ENCODE data around the gene TLR8.
"Not testable (repeated sequence)": the region's sequence is repeated elsewhere in the genome, so short reads cannot be mapped to it uniquely, and the experiment has no call there.

Gene TLR8

DNA sequence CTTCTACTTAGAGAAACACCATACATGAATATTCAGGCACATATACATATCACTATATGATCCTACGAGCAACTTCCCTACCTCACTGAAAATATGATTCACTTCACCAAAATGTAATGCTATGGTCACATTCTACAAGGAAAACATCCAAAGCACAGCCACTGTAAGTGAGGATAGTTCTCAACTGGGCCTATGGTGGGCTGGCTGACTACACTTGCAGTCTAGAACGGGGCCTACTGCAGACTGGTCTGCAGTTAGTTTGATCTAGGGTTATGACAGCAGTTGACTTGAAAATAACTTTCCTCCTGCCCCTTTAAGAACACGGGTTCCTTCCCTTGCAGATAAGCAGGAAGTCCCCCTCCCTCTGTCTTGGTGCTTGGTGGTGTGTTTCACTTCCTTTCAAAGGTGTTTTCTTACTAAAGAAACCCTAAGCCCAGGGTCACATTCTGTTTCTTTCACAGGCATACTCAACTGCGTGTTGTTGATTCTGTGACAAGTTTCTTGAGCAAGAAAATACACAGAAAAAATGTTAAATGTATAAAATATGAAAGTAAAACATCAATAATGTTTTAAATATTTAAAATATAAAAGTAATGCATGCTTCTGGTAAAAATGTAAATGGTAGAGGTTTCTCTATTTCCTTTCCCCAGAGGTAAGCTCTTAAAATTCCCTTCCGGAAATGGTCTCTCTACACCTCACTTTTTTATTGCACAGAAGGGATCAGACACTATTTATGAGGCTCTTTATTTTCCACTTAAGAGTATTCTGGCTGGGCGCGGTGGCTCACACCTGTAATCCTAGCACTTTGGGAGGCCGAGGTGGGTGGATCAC, 50.5 kb downstream of the TLR8 start:
- no peak for TF ChIP-seq POLR2A (IDR thresholded peaks at IDR 0.05; ENCODE audit: low read depth, low read length)
- FAIRE-seq (no peak), DNase-seq (ENCODE audit: insufficient read length, low spot score) (no peak)

- DNase-seq (ENCODE audit: insufficient read length, low spot score) (no peak), FAIRE-seq (no peak)
- no peak for TF ChIP-seq POLR2A (IDR thresholded peaks at IDR 0.05; ENCODE audit: low read depth, low read length)
Measured at GRCh38 chrX:12958059-12958458, 51.6 kb downstream of the TLR8 start.

- no peak for TF ChIP-seq POLR2A (IDR thresholded peaks at IDR 0.05; ENCODE audit: low read depth, low read length)
- no peak for FAIRE-seq
- DNase-seq (ENCODE audit: insufficient read length, low spot score) = no peak
Measured at GRCh38 chrX:12958461-12958860, 52.0 kb downstream of the TLR8 start.

GRCh38 chrX:12961196-12961718, 54.8 kb downstream of the TLR8 start:
- no peak for FAIRE-seq

GRCh38 chrX:12962041-12962504, 55.7 kb downstream of the TLR8 start:
- DNase-seq (ENCODE audit: insufficient read length, low spot score) (no peak), FAIRE-seq (no peak)
- TF ChIP-seq POLR2A (IDR thresholded peaks at IDR 0.05; ENCODE audit: low read depth, low read length) = no peak

More at GRCh38 chrX:12961196-12961718, 54.8 kb downstream of the TLR8 start:
- no peak for TF ChIP-seq POLR2A (IDR thresholded peaks at IDR 0.05; ENCODE audit: low read depth, low read length)
- DNase-seq (ENCODE audit: insufficient read length, low spot score) = no peak

- FAIRE-seq; DNase-seq (ENCODE audit: insufficient read length, low spot score): not testable (repeated sequence)
Measured at GRCh38 chrX:12963210-12963850, 56.9 kb downstream of the TLR8 start.

DNA sequence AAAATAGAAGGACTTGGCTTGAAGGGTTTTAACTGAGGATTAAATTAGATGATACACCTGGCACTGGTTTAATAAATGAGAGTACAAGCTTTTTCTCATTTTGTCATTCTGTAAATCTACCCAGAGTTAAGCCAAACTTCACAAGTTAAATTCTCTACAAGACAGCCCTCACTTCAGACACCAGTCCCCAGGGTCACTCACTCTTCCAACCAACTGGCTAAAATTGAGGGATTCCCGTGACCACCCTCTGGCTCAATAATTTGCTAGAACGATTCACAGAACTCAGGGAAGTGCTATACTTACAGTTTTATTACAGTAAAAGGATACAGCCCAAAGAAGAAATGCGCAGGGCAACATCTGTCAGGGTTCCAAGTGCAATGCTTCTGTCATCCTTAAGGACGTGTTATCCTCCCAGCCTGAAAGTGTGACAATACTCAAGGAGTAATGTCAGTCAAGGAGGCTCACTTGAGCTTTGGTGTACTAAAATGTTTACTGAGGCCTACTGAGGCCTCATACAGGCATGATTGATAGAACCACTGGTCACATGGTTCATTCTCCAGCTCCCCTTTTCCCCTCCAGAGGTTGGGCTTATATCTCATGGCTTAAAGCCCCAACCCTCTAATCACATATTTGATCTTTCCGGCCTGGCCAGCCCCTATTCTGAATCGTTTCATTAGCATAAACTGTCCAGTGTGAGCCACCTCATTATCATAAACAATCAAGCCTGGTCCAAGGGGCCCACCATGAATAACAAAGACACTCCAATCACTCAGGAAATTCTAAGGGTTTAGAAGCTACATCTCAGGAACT, 58.9 kb downstream of the TLR8 start:
- FAIRE-seq (no peak), DNase-seq (ENCODE audit: insufficient read length, low spot score) (no peak)
- TF ChIP-seq POLR2A (IDR thresholded peaks at IDR 0.05; ENCODE audit: low read depth, low read length) = no peak

DNA sequence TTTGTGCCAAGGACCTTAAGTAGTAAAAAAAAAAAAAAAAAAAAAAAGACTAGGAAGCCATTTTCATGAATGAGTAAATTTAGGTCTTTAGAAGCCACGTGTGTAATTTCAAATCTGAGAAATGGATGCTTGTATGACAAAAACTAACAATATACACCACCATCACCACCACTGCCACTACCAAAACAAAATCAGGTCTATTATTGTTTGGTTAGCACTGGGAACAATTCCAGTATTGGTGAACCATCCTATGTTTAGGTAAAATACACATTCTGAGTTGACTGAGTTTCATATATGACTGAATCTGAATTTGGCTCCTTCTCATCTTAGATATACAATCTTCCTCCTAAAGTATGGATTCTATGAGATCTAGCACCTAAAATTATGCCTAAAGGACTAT, 59.7 kb downstream of the TLR8 start:
- FAIRE-seq (no peak), DNase-seq (ENCODE audit: insufficient read length, low spot score) (no peak)
- no peak for TF ChIP-seq POLR2A (IDR thresholded peaks at IDR 0.05; ENCODE audit: low read depth, low read length)

- DNase-seq (ENCODE audit: insufficient read length, low spot score) (no peak), FAIRE-seq (no peak)
- TF ChIP-seq POLR2A (IDR thresholded peaks at IDR 0.05; ENCODE audit: low read depth, low read length) = no peak
Measured at GRCh38 chrX:12967711-12968465, 61.5 kb downstream of the TLR8 start.

DNA sequence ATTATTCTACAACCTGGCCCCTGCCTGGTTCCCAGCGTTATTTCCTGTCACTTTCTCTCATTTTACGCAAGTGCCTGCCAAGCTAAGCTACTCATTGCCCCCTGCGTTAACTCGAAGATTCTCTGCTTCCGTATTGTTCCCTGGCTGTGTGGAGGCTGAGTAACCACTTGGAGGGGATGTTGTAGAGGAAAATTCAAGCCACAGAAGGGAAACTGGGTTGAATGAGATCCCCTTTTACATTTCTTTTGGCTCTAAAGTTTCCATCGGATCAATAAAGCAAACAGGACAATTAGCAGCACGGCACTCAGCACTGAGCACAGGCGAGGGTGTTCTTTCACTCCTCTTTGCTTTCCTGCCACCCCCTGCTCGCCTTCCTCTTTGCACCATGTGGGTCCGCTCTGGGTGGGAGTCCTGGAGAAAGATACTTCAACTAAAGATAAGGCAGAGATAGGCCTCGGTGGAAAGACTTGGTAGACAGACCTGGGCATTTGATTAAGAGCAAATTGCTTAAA, 64.3 kb downstream of the TLR8 start:
- FAIRE-seq (no peak), DNase-seq (ENCODE audit: insufficient read length, low spot score) (no peak)
- no peak for TF ChIP-seq POLR2A (IDR thresholded peaks at IDR 0.05; ENCODE audit: low read depth, low read length)

DNA sequence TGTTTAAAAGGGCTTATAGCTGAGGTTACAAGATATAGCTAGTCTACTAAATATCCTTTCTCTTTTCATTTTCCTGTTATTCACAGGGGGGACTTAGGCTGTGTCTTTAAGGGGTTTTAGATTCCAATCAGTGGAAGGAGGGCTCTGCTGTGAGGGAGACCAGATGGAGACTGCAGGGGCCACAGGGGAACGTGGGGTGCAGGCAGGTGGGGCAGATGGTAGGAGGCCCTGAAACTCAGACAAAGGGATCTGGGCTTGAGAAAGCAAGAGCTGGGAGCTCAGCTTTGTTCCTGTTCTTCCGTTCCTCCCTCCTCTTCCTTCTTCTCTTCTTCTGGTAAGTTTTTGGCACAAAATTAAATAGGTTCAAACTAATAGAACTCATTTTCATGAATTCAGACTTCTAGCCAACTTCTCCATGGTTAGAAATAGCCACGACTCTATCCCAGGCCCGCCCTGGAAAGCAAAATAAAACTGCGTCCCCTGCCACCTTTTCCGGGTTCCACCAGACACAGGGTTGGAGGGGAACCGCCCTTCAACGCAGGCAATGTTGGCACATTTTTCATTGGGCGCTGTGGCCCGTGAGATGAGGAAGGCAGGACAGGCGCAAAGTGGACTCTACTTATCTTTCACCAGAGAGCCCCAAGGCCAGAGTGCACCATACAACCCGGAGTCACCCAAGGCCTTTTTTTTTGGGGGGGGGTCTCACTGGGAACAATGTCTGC, 65.0 kb downstream of the TLR8 start:
- FAIRE-seq (no peak), DNase-seq (ENCODE audit: insufficient read length, low spot score) (no peak)
- no peak for TF ChIP-seq POLR2A (IDR thresholded peaks at IDR 0.05; ENCODE audit: low read depth, low read length)

DNA sequence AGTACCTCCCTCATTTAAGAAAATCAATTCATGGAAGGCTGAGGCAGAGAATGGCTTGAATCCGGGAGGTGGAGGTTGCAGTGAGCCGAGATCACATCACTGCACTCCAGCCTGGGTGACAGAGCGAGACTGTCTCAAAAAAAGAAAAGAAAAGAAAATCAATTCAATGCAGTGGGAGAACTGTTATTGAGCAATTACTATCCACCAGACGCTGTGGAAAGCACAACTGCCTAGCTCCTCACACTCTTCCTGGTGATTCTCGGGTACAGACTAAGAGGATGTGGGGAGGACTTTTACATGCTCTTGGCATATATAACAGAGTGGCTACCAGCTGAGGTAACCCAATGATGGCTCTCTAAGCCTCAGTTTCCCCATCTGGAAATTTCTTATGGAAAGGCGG, 65.8 kb downstream of the TLR8 start:
- no peak for DNase-seq (ENCODE audit: insufficient read length, low spot score)
- no peak for FAIRE-seq
- no peak for TF ChIP-seq POLR2A (IDR thresholded peaks at IDR 0.05; ENCODE audit: low read depth, low read length)

Data from H54 (cell line).